GM23338 (cell line): ENCODE data around the gene HLCS. TPM values are rescaled to one million over a fixed set of nuclear protein-coding genes. Genes with fewer than 3 reads are reported as not detected.

ENCODE experiments used
- ATAC-seq: fragments of 200-7000 bp; cut with Tn5 transposase; 3 replicates; pipeline ENCODE4 v1.9.1; 2020
- DNase-seq: peaks from one replicate; pipeline ENCODE4 v3.0.0-alpha.2; 2015; ENCODE audit warnings: low spot score
- H2AFZ ChIP-seq: fragments of 200-600 bp; sonication (generic); 2 replicates; pipeline ENCODE4 v1.8.0; 2016; ENCODE audit warnings: antibody characterized with exemption, mild to moderate bottlenecking, moderate library complexity
- H3F3A ChIP-seq: fragments of 200-600 bp; sonication (generic); replicated peaks from 2 replicates; pipeline ENCODE4 v1.8.0; 2017; ENCODE audit warnings: antibody characterized with exemption, mixed run types, low read depth
- H3K27ac ChIP-seq: fragments of 200-600 bp; sonication (generic); 2 replicates; pipeline ENCODE4 v1.6.1; 2016; ENCODE audit warnings: low read depth
- H3K27me3 ChIP-seq: fragments of 200-600 bp; sonication (generic); 2 replicates; pipeline ENCODE4 v1.8.0; 2016; ENCODE audit warnings: mild to moderate bottlenecking, mixed run types, moderate library complexity; ENCODE audit not compliant: insufficient read depth
- H3K36me3 ChIP-seq: fragments of 200-600 bp; sonication (generic); 2 replicates; pipeline ENCODE4 v1.8.0; 2016; ENCODE audit warnings: mild to moderate bottlenecking; ENCODE audit not compliant: insufficient read depth
- H3K4me1 ChIP-seq: fragments of 200-600 bp; sonication (generic); 2 replicates; pipeline ENCODE4 v1.8.0; 2016; ENCODE audit warnings: mild to moderate bottlenecking, moderate library complexity; ENCODE audit not compliant: insufficient read depth
- H3K4me2 ChIP-seq: fragments of 200-600 bp; sonication (generic); 2 replicates; pipeline ENCODE4 v1.7.1; 2017; ENCODE audit warnings: mixed run types
- H3K4me3 ChIP-seq: fragments of 200-600 bp; sonication (generic); 2 replicates; pipeline ENCODE4 v1.6.1; 2016; ENCODE audit warnings: mixed run types
- H3K79me2 ChIP-seq: fragments of 200-600 bp; sonication (generic); replicated peaks from 2 replicates; pipeline ENCODE4 v1.8.0; 2017; ENCODE audit warnings: mild to moderate bottlenecking; ENCODE audit not compliant: insufficient read depth
- H3K9me2 ChIP-seq: fragments of 200-600 bp; sonication (generic); 2 replicates; pipeline ENCODE4 v1.8.0; 2017; ENCODE audit not compliant: insufficient read depth
- H4K20me1 ChIP-seq: fragments of 200-600 bp; sonication (generic); replicated peaks from 2 replicates; pipeline ENCODE4 v1.8.0; 2017; ENCODE audit warnings: mild to moderate bottlenecking; ENCODE audit not compliant: insufficient read depth
- H3K27ac Mint-ChIP-seq: 2 replicates; pipeline ENCODE4 v1.8.0; 2020; ENCODE audit warnings: inconsistent platforms, mild to moderate bottlenecking, moderate library complexity, mixed read lengths
- H3K27me3 Mint-ChIP-seq: 3 replicates; pipeline ENCODE4 v1.8.0; 2022; ENCODE audit warnings: low read depth, mild to moderate bottlenecking, moderate library complexity, mixed read lengths, inconsistent platforms; ENCODE audit not compliant: insufficient read depth, poor library complexity
- H3K36me3 Mint-ChIP-seq: 3 replicates; pipeline ENCODE4 v1.8.0; 2021; ENCODE audit warnings: low read depth, mild to moderate bottlenecking, inconsistent platforms, moderate library complexity, mixed read lengths
- H3K4me1 Mint-ChIP-seq: 3 replicates; pipeline ENCODE4 v1.8.0; 2020; ENCODE audit warnings: mild to moderate bottlenecking, inconsistent platforms, mixed read lengths
- H3K4me3 Mint-ChIP-seq: 3 replicates; pipeline ENCODE4 v1.8.0; 2021; ENCODE audit warnings: moderate library complexity, mild to moderate bottlenecking, inconsistent platforms, mixed read lengths
- H3K9me3 Mint-ChIP-seq: 3 replicates; pipeline ENCODE4 v1.8.0; 2020; ENCODE audit warnings: moderate library complexity, mild to moderate bottlenecking, inconsistent platforms, mixed read lengths
- CREB1 ChIP-seq: fragments of 250-450 bp; sonication (Bioruptor Pico); IDR thresholded peaks from 2 replicates; pipeline ENCODE4 v1.5.0; 2020; ENCODE audit warnings: low read depth, mild to moderate bottlenecking, moderate library complexity
- CTCF ChIP-seq, 2 experiments: fragments of 200-600 bp in 1 of 2; sonication (generic) in 1 of 2; conservative IDR thresholded peaks; 2 replicates each; pipeline versions ENCODE4 v1.5.1 to v1.6.1; 2016 to 2017; ENCODE audit warnings: antibody characterized with exemption in 2 of 2, low read depth in 2 of 2, mild to moderate bottlenecking in 2 of 2, moderate library complexity in 1 of 2
- ETS1 ChIP-seq: IDR thresholded peaks from 2 replicates; pipeline ENCODE4 v1.6.1; 2016; ENCODE audit warnings: antibody characterized with exemption
- EZH2 ChIP-seq: fragments of 200-600 bp; sonication (generic); IDR thresholded peaks from one replicate; pipeline ENCODE4 v1.8.0; 2017; ENCODE audit warnings: antibody characterized with exemption, mild to moderate bottlenecking, low read depth; ENCODE audit not compliant: unreplicated experiment
- NANOG ChIP-seq: IDR thresholded peaks from 2 replicates; pipeline ENCODE4 v1.6.1; 2016; ENCODE audit warnings: antibody characterized with exemption, borderline replicate concordance
- POLR2AphosphoS5 ChIP-seq: IDR thresholded peaks from 2 replicates; pipeline ENCODE4 v1.6.1; 2016; ENCODE audit warnings: antibody characterized with exemption, low read depth
- STAT1 ChIP-seq: IDR thresholded peaks from one replicate; pipeline ENCODE4 v1.6.1; 2016; ENCODE audit warnings: antibody characterized with exemption; ENCODE audit not compliant: unreplicated experiment
- ZNF114 ChIP-seq: fragments of 250-450 bp; sonication (Bioruptor Pico); IDR thresholded peaks from 2 replicates; pipeline ENCODE4 v1.5.0; 2020; ENCODE audit warnings: mild to moderate bottlenecking, moderate library complexity
- ZNF331 ChIP-seq: fragments of 250-450 bp; sonication (Bioruptor Pico); IDR thresholded peaks from 2 replicates; pipeline ENCODE4 v1.5.0; 2020; ENCODE audit warnings: low read depth, mild to moderate bottlenecking, moderate library complexity
- ZNF462 ChIP-seq: fragments of 250-450 bp; sonication (Bioruptor Pico); IDR thresholded peaks from 2 replicates; pipeline ENCODE4 v1.5.0; 2020; ENCODE audit warnings: mild to moderate bottlenecking, moderate library complexity
- polyA plus RNA-seq: library from polyadenylated mRNA; unstranded; fragments of >200 nt; fragmentation: Nextera tagmentation; extraction: Ambion mirVana; gene quantifications from 2 replicates; pipeline ENCODE4 v1.2.1, GENCODE V29; 2016
- total RNA-seq: library from RNA; depleted of rRNA; stranded (reverse); fragments of >200 nt; shearing (Covaris generic); gene quantifications from 2 replicates; pipeline ENCODE4 v1.2.3, GENCODE V29; 2014

Gene HLCS
- total and polyA plus RNA-seq, 2 experiments from 2014 or later, result 6.1 to 14.7 TPM

GRCh38 chr21:36707763-36708285, 258.6 kb downstream of the HLCS start (continued):
- TF ChIP-seq ZNF462 (CRISPR knock-in tag) (no peak), STAT1 (no peak), ZNF331 (CRISPR knock-in tag) (no peak), POLR2AphosphoS5 (no peak), NANOG (no peak), EZH2 (no peak)

GRCh38 chr21:36706951-36707762, 259.3 kb downstream of the HLCS start:
- peak; percentile 64 for DNase-seq
- Histone ChIP-seq H3K4me2 (peak overlapping the region; percentile 78), H3K27me3 (peaks cover 100% of the 10 kb centered on the region), H3K79me2 (no peaks in the 10 kb centered on the region), H3K36me3 (no peaks in the 10 kb centered on the region), H3K4me1 (peaks cover 69% of the 10 kb centered on the region), H2AFZ (0 out of 2 replicates have a peak overlapping the region, but pooled peaks have one; percentile 28), H4K20me1 (no peaks in the 10 kb centered on the region; the same call in none of the 2 replicates), H3F3A (peaks cover 29% of the 10 kb centered on the region), H3K9me2 (no peaks in the 10 kb centered on the region), H3K27ac (no peak overlapping the region), H3K4me3 (peak overlapping the region; percentile 53)
- no peak overlapping the region for H3K27ac Mint-ChIP-seq
- no peak for ATAC-seq
- H3K9me3 Mint-ChIP-seq, result peaks cover 2% of the 10 kb centered on the region; the same call in 2 of the 3 replicates
- H3K27me3 Mint-ChIP-seq, result peaks cover 91% of the 10 kb centered on the region
- peaks cover 55% of the 10 kb centered on the region for H3K4me1 Mint-ChIP-seq
- H3K4me3 Mint-ChIP-seq, result peak overlapping the region; percentile 61
- H3K36me3 Mint-ChIP-seq, result no peaks in the 10 kb centered on the region; the same call in 2 of the 3 replicates
- TF ChIP-seq CREB1 (CRISPR knock-in tag) (no peak), ZNF114 (CRISPR knock-in tag) (no peak), ETS1 (no peak), ZNF331 (CRISPR knock-in tag) (no peak), CTCF (conservative IDR thresholded peaks at IDR 0.05; ENCODE audit: low read depth in 2 of 2) (peak in 1 of 2 experiments; percentile 13; a peak in 2 of 4 replicates)
